Kidney (tissue), 14 donors: ENCODE results near the gene RHBDF2. TPM values are rescaled to one million over a fixed set of nuclear protein-coding genes. Genes with fewer than 3 reads are reported as not detected.

Experiments used
- DNase-seq, 5 donors: peaks; one replicate each; pipeline ENCODE4 v3.0.0-alpha.2; 2013 to 2020
- FAIRE-seq: peaks from 2 replicates; lab custom pipeline; 2012; peaks lifted over from hg19 to GRCh38; lab: Jason Lieb, UNC
- H3K27ac ChIP-seq, 2 donors: one replicate each; pipeline ENCODE4 v1.7.0; 2013; ENCODE audit warnings: low read depth in 2 of 2, low read length in 2 of 2, inconsistent platforms in 1 of 2
- H3K27me3 ChIP-seq: one replicate; pipeline ENCODE4 v1.7.1; 2013; ENCODE audit warnings: low read length, inconsistent platforms; ENCODE audit not compliant: control insufficient read depth, insufficient read depth
- H3K36me3 ChIP-seq, 3 donors: one replicate each; pipeline versions ENCODE4 v1.7.0 to v1.7.1; 2013; ENCODE audit warnings: low read length in 3 of 3, control low read depth in 1 of 3, inconsistent platforms in 1 of 3; ENCODE audit not compliant: insufficient read depth in 3 of 3, control insufficient read depth in 2 of 3
- H3K4me1 ChIP-seq, 3 donors: one replicate each; pipeline versions ENCODE4 v1.7.0 to v1.7.1; 2013; ENCODE audit warnings: low read length in 3 of 3, inconsistent platforms in 1 of 3, low read depth in 1 of 3; ENCODE audit not compliant: control insufficient read depth in 2 of 3, insufficient read depth in 2 of 3
- H3K4me3 ChIP-seq, 3 donors: one replicate each; pipeline versions ENCODE4 v1.7.0 to v1.8.1; 2013; ENCODE audit warnings: low read length in 3 of 3, control low read depth in 1 of 3, inconsistent platforms in 1 of 3
- H3K9ac ChIP-seq, 3 donors: one replicate each; pipeline versions ENCODE4 v1.7.0 to v1.7.1; 2013; ENCODE audit warnings: low read length in 3 of 3, control low read depth in 1 of 3, inconsistent platforms in 1 of 3
- H3K9me3 ChIP-seq, 3 donors: one replicate each; pipeline versions ENCODE4 v1.7.0 to v1.7.1; 2013; ENCODE audit warnings: low read length in 3 of 3, control low read depth in 1 of 3, inconsistent platforms in 1 of 3; ENCODE audit not compliant: control insufficient read depth in 2 of 3, insufficient read depth in 1 of 3
- intact Hi-C: fragments of 100-400 bp; cut with DNase I; formaldehyde crosslinking; loops from one replicate; pipeline ENCODE4 v1.11.1; 2022
- polyA plus RNA-seq: library from polyadenylated mRNA; stranded (reverse); fragments of 350-450 nt; fragmentation: Illumina TruSeq; extraction: RNeasy Lipid Tissue Mini Kit (QIAGEN cat#74804); gene quantifications from one replicate; pipeline ENCODE4 v1.2.3, GENCODE V29; 2014; ENCODE audit warnings: low read depth, low replicate concordance; ENCODE audit not compliant: insufficient read depth
- total RNA-seq: library from RNA; stranded (reverse); fragmentation: NEBNext Ultra II Directional; extraction: Animal tissue kit (Norgen Biotek cat#: 25700); gene quantifications from one replicate; pipeline ENCODE4 v1.2.1, GENCODE V29; 2021
- TF ChIP-seq, protein P1 (sequence below): IDR thresholded peaks from 3 replicates; pipeline ENCODE4 v1.5.1; 2012; ENCODE audit warnings: mild to moderate bottlenecking, moderate library complexity, borderline replicate concordance; ENCODE audit not compliant: insufficient read depth; ENCODE audit errors: extremely low read depth
- donor health status: control.
- donor health status: control.
- donor health status: control.
- donor health status: control.
- donor health status: control.
- donor health status: DM: yes; HTN: yes; CAD: no.
- donor health status: Normal renal cell carcinoma (clear cell type).

RHBDF2 gene
- total and polyA plus RNA-seq, 2 donors from 2014 or later = 6.8 to 58.6 TPM

DNA sequence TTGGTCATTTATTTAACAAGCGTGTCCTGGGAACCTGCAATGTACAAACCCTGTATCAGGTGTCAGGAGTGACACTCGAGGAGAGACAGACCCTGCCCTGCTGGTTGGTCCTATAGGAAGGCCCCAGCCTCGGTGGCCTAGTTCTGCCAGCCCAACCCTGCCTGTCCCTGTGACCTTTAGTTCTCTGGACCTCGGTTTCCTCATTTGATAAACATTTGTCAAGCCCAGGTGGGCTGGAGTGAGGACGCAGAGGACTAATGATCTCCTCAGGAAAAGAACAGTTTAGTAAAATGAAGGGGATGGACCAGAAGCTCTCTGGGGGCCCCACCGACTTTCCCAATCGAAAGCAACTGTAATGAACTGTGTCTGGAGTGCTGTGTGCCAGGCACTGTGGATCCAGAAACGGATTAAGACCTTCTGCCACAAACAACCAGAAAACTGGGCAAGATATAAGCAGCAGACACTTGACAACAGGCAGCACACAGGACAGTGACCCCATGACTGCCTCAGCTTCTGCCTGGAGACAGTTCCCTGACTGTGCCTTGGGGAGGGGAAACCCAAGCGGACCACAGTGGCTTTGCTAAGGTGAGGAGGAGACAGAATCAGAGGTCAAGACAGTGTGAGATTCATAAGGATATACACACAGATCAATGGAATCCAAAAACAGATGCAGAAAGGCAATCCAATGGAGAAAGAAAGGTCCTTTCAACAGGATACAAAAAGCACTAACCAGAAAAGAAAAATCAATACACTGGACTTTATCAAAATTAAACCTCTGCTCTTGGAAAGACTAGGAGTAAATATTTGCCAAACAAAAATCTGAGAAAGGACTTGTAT lies 47.4 kb upstream of the RHBDF2 start:
- FAIRE-seq (no peak), DNase-seq (peak in 1 of 5 donors; percentile 48)
- TF ChIP-seq, protein P1, sequence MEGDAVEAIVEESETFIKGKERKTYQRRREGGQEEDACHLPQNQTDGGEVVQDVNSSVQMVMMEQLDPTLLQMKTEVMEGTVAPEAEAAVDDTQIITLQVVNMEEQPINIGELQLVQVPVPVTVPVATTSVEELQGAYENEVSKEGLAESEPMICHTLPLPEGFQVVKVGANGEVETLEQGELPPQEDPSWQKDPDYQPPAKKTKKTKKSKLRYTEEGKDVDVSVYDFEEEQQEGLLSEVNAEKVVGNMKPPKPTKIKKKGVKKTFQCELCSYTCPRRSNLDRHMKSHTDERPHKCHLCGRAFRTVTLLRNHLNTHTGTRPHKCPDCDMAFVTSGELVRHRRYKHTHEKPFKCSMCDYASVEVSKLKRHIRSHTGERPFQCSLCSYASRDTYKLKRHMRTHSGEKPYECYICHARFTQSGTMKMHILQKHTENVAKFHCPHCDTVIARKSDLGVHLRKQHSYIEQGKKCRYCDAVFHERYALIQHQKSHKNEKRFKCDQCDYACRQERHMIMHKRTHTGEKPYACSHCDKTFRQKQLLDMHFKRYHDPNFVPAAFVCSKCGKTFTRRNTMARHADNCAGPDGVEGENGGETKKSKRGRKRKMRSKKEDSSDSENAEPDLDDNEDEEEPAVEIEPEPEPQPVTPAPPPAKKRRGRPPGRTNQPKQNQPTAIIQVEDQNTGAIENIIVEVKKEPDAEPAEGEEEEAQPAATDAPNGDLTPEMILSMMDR = no peak
- H3K27me3 ChIP-seq = no peaks in the 10 kb centered on the region
- intact Hi-C loops = no loop called here
- H3K4me1 ChIP-seq = peaks cover 0 to 29% (median 18%) of the 10 kb centered on the region in 3 donors
- H3K4me3 ChIP-seq = no peak overlapping the region
- H3K9ac ChIP-seq = no peak overlapping the region
- H3K36me3 ChIP-seq = no peaks in the 10 kb centered on the region
- no peak overlapping the region for H3K27ac ChIP-seq
- peaks cover 0 to 2% (median 0%) of the 10 kb centered on the region in 3 donors for H3K9me3 ChIP-seq

DNA sequence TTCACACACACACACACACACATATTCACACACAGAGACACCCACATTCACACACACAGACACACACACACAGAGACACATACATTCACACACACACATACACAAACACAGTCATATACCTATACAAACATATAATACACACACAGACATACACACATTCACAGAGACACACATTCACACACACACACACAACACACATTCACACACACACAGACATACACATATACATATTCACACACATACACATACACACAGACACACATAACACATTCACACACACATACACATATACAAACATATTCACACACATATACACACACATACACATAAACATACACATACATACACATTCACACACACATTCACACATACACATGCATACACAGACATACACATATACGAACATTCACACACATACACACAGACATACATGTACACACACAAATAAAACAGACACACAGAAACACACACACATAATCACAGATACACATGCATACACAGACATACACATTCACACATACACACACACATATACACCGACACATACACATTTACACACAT lies 46.5 kb upstream of the RHBDF2 start:
- intact Hi-C loops = no loop called here
- Histone ChIP-seq H3K27me3 (no peaks in the 10 kb centered on the region), H3K4me1 (peaks cover 0 to 29% (median 17%) of the 10 kb centered on the region in 3 donors), H3K9ac (no peak overlapping the region), H3K4me3 (no peak overlapping the region), H3K27ac (no peak overlapping the region), H3K9me3 (peaks cover 0 to 2% (median 0%) of the 10 kb centered on the region in 3 donors), H3K36me3 (no peaks in the 10 kb centered on the region)
- no peak for DNase-seq
- TF ChIP-seq, protein P1 = no peak
- FAIRE-seq = no peak

- DNase-seq (peak; percentile 71 to 94 (median 82)), FAIRE-seq (no peak)
- H3K9ac ChIP-seq = no peak overlapping the region
- peaks cover 0 to 29% (median 17%) of the 10 kb centered on the region in 3 donors for H3K4me1 ChIP-seq
- H3K9me3 ChIP-seq = peaks cover 0 to 2% (median 0%) of the 10 kb centered on the region in 3 donors
- peak overlapping the region; percentile 51 to 64 for H3K27ac ChIP-seq
- H3K4me3 ChIP-seq = no peak overlapping the region
- intact Hi-C loops = no loop called here
- H3K27me3 ChIP-seq = no peaks in the 10 kb centered on the region
- TF ChIP-seq, protein P1 = peak; percentile 78
- H3K36me3 ChIP-seq = no peaks in the 10 kb centered on the region
Observed at GRCh38 chr17:76547183-76547641, 46.0 kb upstream of the RHBDF2 start.
